HG02981 (cell line): ENCODE data around the gene CACNA2D1.

ENCODE experiments used
- ATAC-seq: cut with Tn5 transposase; IDR thresholded peaks from one replicate; pipeline ENCODE4 v1.9.1; 2021; ENCODE audit warnings: mild to moderate bottlenecking, moderate library complexity; ENCODE audit not compliant: unreplicated experiment

The CACNA2D1 gene

DNA sequence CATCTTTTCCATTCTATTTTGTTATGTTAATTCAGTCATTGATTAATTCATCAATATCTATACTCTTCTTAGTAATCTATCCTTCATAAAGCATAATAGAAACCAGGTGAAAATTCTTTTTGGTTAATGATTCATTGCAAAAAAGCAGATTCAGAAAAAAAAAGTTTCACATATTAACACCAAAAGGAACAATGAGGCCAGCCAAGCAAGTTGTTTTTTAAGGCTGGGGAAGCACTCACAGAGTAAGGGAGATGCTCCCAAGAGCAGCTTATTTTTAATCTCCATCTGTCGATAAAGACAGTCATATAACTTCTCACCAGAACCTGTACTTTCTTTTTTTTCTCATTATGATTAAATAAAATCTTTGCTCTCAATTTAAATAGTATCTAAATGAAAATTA, 95.8 kb downstream of the CACNA2D1 start:
- ATAC-seq = no peak

- no peak for ATAC-seq
Measured at GRCh38 chr7:82345886-82346285, 97.7 kb downstream of the CACNA2D1 start.

DNA sequence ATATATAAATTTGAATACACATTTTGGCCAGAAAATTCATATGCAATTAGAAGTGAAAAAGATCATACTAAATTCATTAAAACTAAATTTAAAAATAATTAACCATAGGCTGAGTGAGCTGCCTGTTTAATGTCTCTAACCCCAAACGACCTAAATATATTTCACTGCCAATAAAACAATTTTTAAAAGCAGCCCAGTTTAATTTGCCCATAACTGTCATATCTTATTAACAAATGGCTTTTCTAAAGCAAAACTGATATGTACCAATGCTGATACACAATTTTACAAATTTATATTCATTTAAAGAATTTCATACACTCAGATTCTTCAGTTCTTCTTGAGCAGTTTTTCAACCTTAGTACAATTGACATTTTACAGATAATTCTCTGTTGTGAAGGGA, 99.9 kb downstream of the CACNA2D1 start:
- no peak for ATAC-seq

DNA sequence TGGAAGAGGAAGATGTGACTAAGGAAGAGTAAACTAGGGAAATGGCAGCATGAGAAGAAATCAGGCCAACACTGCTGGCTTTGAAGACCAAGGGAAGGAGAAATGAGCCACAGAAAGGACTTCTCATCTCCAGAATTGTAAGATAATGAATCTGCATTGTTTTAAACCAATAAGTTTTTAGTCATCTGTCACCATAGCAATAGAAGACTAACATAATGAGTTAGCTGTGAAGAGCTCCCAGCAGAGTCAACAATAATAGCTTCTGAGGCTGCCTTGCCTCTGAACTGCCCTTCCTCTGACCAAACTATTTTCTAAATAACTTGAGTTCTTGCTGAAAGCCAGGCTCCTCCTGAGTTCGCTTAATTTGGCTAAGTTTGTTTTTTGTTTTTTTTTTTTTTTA, 103.6 kb downstream of the CACNA2D1 start:
- no peak for ATAC-seq

DNA sequence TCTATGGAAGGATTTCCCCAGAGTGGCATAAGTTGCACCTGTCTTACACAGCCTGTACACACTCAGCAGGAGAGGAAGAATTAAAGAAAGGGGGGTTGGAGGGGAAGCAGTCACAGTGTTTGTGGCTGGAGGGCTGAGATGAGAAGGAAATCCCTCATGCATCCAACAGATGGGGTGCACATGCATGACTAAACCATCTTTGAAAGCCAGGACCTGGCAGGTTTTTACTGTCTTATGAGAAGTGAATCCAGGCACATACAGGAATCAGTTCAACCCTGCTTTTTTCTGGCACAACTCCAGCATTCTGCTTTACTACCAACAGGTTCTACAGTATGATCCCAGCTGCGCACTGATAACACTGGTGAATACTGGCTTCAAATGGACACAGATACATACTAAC, 107.7 kb downstream of the CACNA2D1 start:
- no peak for ATAC-seq

DNA sequence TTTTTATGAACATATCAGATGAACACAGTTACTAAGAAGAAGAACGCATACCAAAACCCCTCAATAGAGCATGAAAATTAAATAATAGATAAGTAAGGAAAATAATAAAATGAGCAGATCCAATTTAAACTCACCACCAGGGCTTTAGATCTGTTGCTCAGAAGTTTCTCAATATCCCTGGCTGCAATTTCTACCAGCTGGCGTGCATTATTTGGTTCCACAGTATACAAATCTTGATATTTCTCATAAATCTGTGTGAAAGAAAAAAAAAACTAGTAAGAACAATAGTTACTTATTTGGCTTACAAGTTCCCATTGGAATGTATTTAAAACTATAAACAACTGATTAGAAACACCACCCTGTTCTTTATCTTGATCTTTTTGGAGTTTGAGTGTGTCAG, 108.6 kb downstream of the CACNA2D1 start:
- ATAC-seq = no peak

- no peak for ATAC-seq
Measured at GRCh38 chr7:82331234-82331633, 112.3 kb downstream of the CACNA2D1 start.

DNA sequence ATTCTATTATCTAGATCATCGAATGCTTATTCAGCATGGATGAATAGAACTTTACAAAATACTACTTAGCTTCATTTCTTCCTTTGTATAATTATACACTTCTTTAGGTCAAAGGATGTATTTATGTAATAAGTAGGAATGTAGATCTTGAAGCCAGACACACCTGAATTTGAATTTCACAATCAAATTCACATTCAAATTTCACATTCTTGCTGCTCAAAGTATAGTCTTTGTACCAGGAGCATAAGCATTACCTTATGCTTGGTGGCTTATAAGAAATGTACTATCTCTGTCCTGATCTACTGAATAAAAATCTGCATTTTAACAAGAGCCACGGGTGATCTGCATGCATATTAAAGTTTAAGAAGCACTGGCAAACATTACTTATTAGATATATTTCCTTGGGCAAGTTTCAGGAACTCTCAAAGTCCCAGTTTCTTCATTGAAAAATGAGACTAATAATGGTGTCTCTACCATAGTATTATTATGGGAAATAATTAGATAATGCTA, 112.8 kb downstream of the CACNA2D1 start:
- no peak for ATAC-seq

DNA sequence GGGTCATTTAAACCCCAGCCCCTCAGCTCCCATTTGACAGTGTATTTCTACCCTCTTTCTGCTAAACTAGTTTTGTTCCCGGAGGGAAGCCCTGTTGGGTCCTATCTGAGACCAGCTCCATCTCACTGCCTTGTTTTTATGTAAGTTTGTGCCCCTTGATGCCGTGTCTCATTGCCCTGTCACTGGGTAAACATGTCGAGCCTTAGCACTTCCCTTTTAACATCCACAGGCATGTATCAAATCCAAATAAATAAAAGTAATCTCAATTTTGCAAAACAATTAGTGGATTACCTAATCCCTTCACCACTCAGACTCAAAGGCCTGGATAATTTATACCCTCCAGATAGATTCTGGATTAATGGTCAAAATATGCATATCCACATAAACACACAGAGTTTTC, 115.7 kb downstream of the CACNA2D1 start:
- no peak for ATAC-seq

DNA sequence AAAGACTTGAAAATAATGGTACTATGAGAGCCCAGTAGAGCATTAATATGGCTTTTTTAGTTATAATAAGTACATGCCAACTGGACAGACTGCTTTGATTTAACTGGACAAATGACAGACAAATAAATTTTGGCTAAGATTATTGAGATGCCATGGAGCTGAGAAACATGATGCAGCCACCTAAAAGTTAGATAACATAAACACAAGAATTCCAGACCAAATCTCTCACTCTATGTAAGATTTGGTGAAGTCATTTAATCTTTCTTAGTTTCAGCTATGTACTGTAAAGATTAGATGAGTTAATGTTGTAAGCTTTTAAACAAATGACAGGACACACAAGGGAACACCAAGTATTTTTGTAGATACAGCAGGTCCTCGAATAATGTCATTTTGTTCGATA, 118.2 kb downstream of the CACNA2D1 start:
- ATAC-seq = no peak

- ATAC-seq = no peak
Measured at GRCh38 chr7:82323806-82324205, 119.8 kb downstream of the CACNA2D1 start.

DNA sequence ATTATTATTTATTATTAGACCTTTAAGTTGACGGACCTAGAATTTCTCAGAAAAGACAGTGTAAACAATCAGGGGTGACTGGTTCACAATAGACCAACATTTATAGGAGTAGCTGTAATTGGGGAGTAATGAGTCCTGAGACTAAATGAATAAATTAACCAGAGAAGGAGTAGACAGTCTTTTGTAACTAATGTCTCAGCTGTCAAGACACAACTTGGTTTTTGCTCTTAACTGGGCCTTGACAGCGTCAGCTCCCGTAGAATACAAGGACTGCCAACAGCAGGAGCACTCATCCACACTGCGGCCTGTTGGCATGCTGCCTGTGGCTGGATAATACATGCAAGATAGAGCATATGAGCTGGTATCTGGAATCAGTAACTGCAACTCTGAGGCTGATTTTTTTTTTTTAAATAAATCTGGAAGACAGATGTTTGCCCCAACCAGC, 123.9 kb downstream of the CACNA2D1 start:
- ATAC-seq = no peak

DNA sequence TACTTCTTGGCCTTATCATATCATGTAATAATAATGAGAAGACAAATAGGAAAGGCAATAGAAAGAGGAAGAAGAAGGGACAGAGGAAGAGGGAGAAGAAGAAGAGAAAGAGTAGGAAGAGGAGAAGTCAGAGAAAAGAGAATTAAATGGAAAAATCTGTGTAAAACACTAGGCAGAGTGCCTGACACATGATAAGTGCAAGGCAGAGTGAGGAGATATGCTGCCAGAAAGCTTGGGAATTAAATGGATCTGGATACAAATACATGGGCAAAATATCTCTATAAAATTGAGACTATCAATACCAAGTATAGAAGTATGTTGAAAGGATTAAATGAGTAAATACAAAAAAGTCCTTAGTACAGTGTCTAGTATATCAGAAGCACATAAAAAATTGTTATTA, 124.8 kb downstream of the CACNA2D1 start:
- no peak for ATAC-seq

DNA sequence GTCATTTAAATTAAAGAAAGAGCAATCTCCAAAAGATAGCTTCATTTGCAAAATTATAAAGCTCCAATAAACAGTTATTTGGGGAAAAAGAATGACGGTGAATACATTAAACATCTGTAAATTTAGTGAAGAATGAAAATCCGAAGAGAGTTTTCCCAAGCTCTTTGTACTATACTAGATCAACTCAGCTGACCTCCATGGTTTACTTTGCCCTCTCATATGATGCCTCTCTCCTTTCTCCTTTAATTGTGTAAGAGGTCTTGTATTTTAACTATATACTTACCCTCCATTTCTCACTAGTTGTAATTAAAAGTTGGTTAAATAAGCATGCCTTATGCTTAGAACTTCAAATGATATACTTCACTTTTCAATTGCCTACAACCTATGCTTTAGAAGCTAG, 125.8 kb downstream of the CACNA2D1 start:
- no peak for ATAC-seq

- ATAC-seq = no peak
Measured at GRCh38 chr7:82317257-82317721, 126.3 kb downstream of the CACNA2D1 start.

DNA sequence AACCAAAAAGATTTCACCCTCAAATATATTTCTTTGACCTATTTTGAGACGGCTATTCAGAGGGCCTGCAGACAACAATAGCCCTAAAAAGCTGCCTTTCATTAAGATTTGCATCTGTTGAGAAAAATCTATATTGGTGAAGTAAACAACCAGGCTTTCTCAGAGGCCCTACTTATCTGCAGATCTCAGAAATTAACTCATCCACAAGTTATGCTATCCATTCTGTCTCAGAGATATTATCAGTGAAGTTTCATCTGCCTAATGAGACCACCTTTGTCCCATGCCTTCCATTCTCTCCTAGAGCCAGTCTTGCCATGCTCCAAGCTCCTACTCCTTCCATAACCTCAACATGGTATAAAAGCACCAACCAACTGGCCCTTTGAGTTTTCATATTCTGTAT, 130.3 kb downstream of the CACNA2D1 start:
- ATAC-seq = no peak

DNA sequence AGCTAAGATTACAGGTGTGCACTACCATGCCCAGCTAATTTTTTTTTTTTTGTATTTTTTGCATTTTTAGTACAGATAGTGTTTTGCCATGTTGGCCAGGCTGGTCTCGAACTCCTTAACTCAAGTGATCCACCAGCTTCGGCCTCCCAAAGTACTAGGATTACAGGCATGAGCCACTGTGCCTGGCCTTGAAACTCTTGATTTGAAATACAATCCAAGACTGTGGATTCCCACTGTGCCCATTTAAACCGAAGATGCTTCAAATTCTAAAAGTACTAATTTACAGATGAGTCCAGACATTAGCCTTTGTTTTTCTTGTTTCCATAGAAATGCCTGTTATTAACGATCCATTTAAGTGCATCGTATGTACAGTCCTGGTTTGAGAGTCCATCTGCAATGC, 130.9 kb downstream of the CACNA2D1 start:
- ATAC-seq = no peak

DNA sequence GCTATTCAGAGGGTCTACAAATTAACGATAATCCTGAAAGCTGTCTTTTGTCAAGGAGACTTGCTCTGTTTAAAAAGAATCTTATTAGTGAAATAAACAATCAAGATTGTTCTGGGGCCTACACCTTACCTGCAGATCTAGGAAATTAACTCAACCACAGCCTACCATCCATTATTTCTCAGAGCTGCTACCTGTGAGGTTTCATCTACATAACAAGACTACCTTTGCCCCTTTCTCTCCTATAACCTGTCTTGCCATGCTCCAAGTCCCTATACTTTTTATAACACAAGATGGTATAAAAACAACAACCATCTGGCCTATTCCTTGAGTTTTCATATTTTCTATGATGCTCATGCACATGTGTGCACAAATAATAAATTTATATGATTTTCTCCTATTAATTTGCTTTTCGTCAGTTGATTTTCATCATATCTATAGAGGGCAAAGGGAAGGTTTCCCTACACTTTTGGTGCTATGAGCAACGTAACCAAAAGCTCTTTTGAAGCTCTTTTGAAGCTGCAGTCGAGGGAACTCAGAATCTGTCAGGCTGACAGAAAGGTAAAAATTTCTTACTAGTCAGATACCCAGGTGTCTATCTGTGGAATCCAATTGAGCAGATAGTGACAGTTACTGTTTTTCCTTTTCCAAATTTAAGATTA, 138.1 kb downstream of the CACNA2D1 start:
- ATAC-seq = no peak

DNA sequence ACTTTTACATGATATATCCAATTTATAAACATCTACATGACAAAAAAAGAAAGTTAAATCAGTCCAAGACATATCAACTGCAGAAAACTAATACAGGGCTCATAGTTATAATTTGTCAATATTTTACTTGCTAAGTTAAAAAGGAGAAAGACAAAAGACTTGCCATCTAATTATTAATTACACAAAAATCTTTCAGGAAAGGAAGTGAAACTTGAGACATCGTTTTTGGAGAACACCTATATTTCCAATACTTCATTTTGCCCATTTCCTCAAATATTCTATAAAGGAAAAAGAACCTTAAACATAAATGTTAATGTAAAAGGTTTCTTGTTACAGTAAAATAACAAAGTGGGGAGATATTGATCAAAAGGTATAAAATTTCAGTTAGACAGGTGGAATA, 148.7 kb downstream of the CACNA2D1 start:
- ATAC-seq = no peak

DNA sequence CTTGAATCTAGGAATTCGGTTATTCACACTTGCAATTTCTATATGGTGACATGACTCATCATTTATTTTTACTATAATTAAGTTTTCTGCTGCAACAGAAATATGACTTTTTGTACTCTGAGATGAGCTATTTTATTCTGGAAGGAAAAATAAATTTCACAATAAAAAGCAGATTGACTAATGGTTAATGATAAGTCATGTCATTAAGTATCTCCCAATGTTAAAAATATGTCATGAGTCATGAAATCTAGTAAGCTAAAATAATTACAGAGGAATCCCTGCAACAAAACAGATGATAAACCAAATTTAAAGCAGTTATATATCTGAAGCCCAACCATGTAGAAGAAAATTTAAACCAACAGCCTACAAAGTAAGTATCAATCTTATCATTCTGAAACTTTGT, 149.2 kb downstream of the CACNA2D1 start:
- no peak for ATAC-seq

GRCh38 chr7:82293467-82293866, 150.1 kb downstream of the CACNA2D1 start:
- no peak for ATAC-seq

DNA sequence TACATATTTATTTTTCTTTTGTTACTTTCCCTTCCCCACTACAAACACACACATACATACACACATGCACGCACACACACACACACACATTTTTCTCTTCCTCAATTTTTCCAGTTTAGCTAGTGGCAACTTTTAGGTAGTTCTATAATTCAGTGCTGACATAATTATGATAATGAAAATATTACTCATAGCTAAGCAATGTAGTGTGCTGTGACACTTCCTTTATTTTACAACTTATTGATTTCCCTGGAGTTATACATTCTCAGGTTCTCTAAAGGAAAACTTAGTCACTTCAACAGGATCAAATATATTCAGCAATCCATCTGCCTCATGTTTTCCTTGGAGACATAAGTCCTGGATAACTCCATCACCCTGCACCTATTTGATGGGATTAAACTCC, 151.6 kb downstream of the CACNA2D1 start:
- ATAC-seq = no peak

DNA sequence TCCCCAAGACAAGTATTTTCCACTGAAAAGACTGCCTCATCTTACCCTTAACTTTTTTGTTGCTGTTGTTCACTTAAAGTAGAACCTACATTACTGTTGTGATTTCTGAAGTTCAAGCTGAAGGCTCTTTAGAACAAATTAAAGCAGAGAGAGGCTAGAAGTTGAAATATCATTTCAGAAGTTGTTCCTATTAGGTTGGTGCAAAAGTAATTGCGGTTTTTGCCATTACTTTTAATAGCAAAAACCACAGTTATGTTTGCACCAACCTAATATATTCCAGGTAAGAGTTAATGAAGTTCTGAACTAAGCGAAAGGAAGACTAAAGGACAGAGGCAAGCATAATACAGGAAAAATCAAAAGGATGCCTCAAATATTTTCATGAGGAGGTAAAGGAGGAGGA, 153.7 kb downstream of the CACNA2D1 start:
- ATAC-seq = no peak
